Thyroid gland (tissue), 4 donors: ENCODE measurements around the gene ACACA. TPM values are rescaled to one million over a fixed set of nuclear protein-coding genes. Genes with fewer than 3 reads are reported as not detected.

Source experiments
- DNase-seq, 2 donors: peaks; one replicate each; pipeline ENCODE4 v3.0.0-alpha.2; 2019
- H3K27ac ChIP-seq, 3 donors: fragments of 200-600 bp; sonication (generic); 1 replicate in 2 of 3; 2 replicates in 1 of 3; pipeline ENCODE4 v1.5.1; 2016 to 2019; ENCODE audit warnings: mild to moderate bottlenecking in 1 of 3, moderate library complexity in 1 of 3
- H3K27me3 ChIP-seq: fragments of 200-600 bp; sonication (generic); one replicate; pipeline ENCODE4 v1.5.1; 2019
- H3K36me3 ChIP-seq, 2 donors: fragments of 200-600 bp; sonication (generic); one replicate each; pipeline ENCODE4 v1.5.1; 2016 to 2019
- H3K4me1 ChIP-seq, 2 donors: fragments of 200-600 bp; sonication (generic); one replicate each; pipeline ENCODE4 v1.5.1; 2017 to 2019
- H3K4me3 ChIP-seq, 3 donors: fragments of 200-600 bp; sonication (generic); replicated peaks in 1 of 3; 1 replicate in 2 of 3; 2 replicates in 1 of 3; pipeline ENCODE4 v1.5.1; 2016; ENCODE audit warnings: mild to moderate bottlenecking in 1 of 3
- H3K9me3 ChIP-seq: fragments of 200-600 bp; sonication (generic); one replicate; pipeline ENCODE4 v1.5.1; 2017
- CTCF ChIP-seq, 6 experiments: fragments of 200-600 bp in 3 of 6; fragments of 450-650 bp in 3 of 6; sonication (generic) in 3 of 6; IDR thresholded peaks; one replicate each; pipeline ENCODE4 v1.5.1; 2016 to 2019; ENCODE audit warnings: antibody characterized with exemption in 6 of 6, mild to moderate bottlenecking in 2 of 6, inconsistent platforms in 1 of 6, moderate library complexity in 1 of 6
- POLR2A ChIP-seq, 2 donors: fragments of 450-650 bp; IDR thresholded peaks; one replicate each; pipeline ENCODE4 v1.6.1; 2017; ENCODE audit warnings: antibody characterized with exemption in 2 of 2, mild to moderate bottlenecking in 2 of 2, moderate library complexity in 1 of 2
- WGBS, 2 donors: methylation state at CpG; one replicate each; pipeline ENCODE4 v1.1.5; 2017; 5-methylcytosine and 5-hydroxymethylcytosine counted together
- intact Hi-C: fragments of 100-400 bp; cut with DNase I; formaldehyde crosslinking; loops from one replicate; pipeline ENCODE4 v1.15.1; 2023
- total RNA-seq, 4 donors: library from RNA; depleted of rRNA; stranded (reverse); fragments of >200 nt; gene quantifications; one replicate each; pipeline ENCODE4 v1.2.3, GENCODE V29; 2016

The ACACA gene
- total RNA-seq, 4 donors from 2014 or later: 27.2 to 55.7 (median 38.4) TPM

DNA sequence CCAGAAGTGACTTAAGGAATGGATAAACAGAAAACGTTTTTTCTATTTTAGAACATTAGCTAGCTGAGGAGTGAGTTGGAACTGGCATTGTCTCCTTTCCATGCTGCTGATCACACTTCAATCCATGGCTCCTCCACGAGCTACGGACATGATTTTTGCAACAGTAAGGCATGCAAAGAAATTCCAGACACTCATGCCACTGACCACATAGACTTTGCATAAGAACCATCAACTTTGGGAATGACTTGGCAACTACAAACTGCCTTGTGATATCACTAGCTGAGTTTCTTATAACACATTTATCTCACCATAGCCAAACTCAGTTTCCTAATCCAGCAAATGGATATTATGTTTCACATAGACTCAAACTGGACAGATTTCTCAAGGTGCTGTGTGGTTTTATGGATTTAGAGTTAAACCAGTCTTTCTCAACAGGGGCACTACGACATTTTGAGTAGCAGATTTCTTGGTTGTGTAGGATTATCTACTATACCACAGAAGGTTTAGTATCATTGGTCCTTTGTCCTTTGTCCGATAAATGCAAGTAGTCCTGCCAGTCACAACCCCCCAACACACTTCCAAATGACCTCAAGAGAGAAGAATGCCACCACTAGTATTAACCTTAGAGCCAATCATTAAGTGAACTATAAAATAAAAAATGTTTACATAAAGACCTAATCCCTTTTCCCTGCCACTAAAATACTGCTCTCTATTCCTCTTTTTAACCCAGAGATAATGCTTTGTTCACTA is 79.1 kb downstream of the ACACA start:
- no peaks in the 10 kb centered on the region for H3K27me3 ChIP-seq
- no peaks in the 10 kb centered on the region for H3K9me3 ChIP-seq
- TF ChIP-seq CTCF (IDR thresholded peaks at IDR 0.05): no peak
- TF ChIP-seq POLR2A (IDR thresholded peaks at IDR 0.05): no peak
- intact Hi-C loops: no loop called here
- peaks cover 5 to 8% of the 10 kb centered on the region in 2 donors for H3K36me3 ChIP-seq
- 78 to 82% methylated on average over 5 of the region's 5 CpGs for WGBS, 2 donors
- no peaks in the 10 kb centered on the region for H3K4me1 ChIP-seq
- DNase-seq: no peak
- H3K4me3 ChIP-seq: no peak overlapping the region
- no peak overlapping the region for H3K27ac ChIP-seq

GRCh38 chr17:37322826-37323561 is 83.6 kb downstream of the ACACA start:
- no peaks in the 10 kb centered on the region for H3K36me3 ChIP-seq
- no peak overlapping the region for H3K4me3 ChIP-seq
- H3K27ac ChIP-seq: no peak overlapping the region
- 79 to 95% methylated on average over 7 of the region's 7 CpGs for WGBS, 2 donors
- no peak for DNase-seq
- no peaks in the 10 kb centered on the region for H3K9me3 ChIP-seq
- intact Hi-C loops: no loop called here
- no peaks in the 10 kb centered on the region for H3K4me1 ChIP-seq
- TF ChIP-seq POLR2A (IDR thresholded peaks at IDR 0.05) (no peak), CTCF (IDR thresholded peaks at IDR 0.05) (no peak)
- no peaks in the 10 kb centered on the region for H3K27me3 ChIP-seq

DNA sequence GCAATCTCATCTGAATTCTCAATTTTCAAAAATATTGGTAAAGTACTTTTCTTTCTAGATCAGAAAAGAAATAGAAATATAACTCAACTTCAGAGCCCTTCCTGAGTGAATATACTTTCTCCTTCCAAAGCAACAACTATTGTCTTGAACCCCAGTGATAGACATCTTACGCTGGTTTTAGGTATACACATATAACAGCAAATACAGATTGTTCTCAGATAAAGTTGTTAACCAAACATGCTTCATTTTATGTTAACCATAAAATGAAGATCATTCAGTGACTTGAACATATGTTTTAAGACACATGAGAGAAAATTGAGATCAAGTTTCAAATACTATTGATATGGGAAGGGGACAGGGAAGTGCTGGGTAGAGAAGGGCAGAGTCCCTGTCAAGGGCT is 84.5 kb downstream of the ACACA start:
- DNase-seq: no peak
- Histone ChIP-seq H3K27me3 (no peaks in the 10 kb centered on the region), H3K36me3 (no peaks in the 10 kb centered on the region), H3K4me3 (no peak overlapping the region), H3K9me3 (no peaks in the 10 kb centered on the region), H3K4me1 (no peaks in the 10 kb centered on the region), H3K27ac (no peak overlapping the region)
- TF ChIP-seq POLR2A (IDR thresholded peaks at IDR 0.05) (no peak), CTCF (IDR thresholded peaks at IDR 0.05) (no peak)
- 100% methylated on average over 1 of the region's 1 CpG for WGBS, 2 donors
- intact Hi-C loops: no loop called here

GRCh38 chr17:37318931-37319594 is 87.6 kb downstream of the ACACA start:
- Histone ChIP-seq H3K4me3 (no peak overlapping the region), H3K36me3 (no peaks in the 10 kb centered on the region), H3K27me3 (no peaks in the 10 kb centered on the region), H3K4me1 (no peaks in the 10 kb centered on the region), H3K9me3 (no peaks in the 10 kb centered on the region), H3K27ac (no peak overlapping the region)
- 89 to 91% methylated on average over 3 of the region's 3 CpGs for WGBS, 2 donors
- DNase-seq: no peak
- intact Hi-C loops: no loop called here
- TF ChIP-seq POLR2A (IDR thresholded peaks at IDR 0.05) (no peak), CTCF (IDR thresholded peaks at IDR 0.05) (no peak)

- no peak overlapping the region for H3K27ac ChIP-seq
- intact Hi-C loops: no loop called here
- no peak overlapping the region for H3K4me3 ChIP-seq
- no peaks in the 10 kb centered on the region for H3K4me1 ChIP-seq
- no peaks in the 10 kb centered on the region for H3K36me3 ChIP-seq
- DNase-seq: no peak
- no peaks in the 10 kb centered on the region for H3K9me3 ChIP-seq
- TF ChIP-seq POLR2A (IDR thresholded peaks at IDR 0.05) (no peak), CTCF (IDR thresholded peaks at IDR 0.05) (no peak)
- H3K27me3 ChIP-seq: no peaks in the 10 kb centered on the region
Measured at GRCh38 chr17:37317867-37318266, 88.8 kb downstream of the ACACA start.
